Retinal pigment epithelial cell (primary cell): ENCODE results near the gene KRAS.

Source experiments
- DNase-seq: peaks from one replicate; pipeline ENCODE4 v3.0.0-alpha.2; 2010; ENCODE audit warnings: low read depth
- H3K4me3 ChIP-seq: 2 replicates; pipeline ENCODE4 v1.5.1; 2011; ENCODE audit warnings: mild to moderate bottlenecking, low read length, control low read depth, moderate library complexity
- CTCF ChIP-seq: conservative IDR thresholded peaks from 2 replicates; pipeline ENCODE4 v1.5.1; 2011; ENCODE audit warnings: low read depth, low read length, control low read depth, inconsistent platforms

KRAS gene

GRCh38 chr12:25236190-25236589, 14.5 kb downstream of the KRAS start:
- TF ChIP-seq CTCF, result no peak
- H3K4me3 ChIP-seq, result no peak overlapping the region
- DNase-seq, result no peak

- TF ChIP-seq CTCF, result no peak
- no peak overlapping the region for H3K4me3 ChIP-seq
- no peak for DNase-seq
These were observed 37.4 kb downstream of the KRAS start for GRCh38 chr12:25213338-25213737.

GRCh38 chr12:25208554-25208953, 42.2 kb downstream of the KRAS start:
- DNase-seq, result no peak
- TF ChIP-seq CTCF, result no peak

GRCh38 chr12:25207846-25208245, 42.9 kb downstream of the KRAS start:
- no peak overlapping the region for H3K4me3 ChIP-seq
- DNase-seq, result no peak
- TF ChIP-seq CTCF, result no peak

More at GRCh38 chr12:25208554-25208953, 42.2 kb downstream of the KRAS start:
- H3K4me3 ChIP-seq, result no peak overlapping the region

- DNase-seq, result no peak
- H3K4me3 ChIP-seq, result no peak overlapping the region
- no peak for TF ChIP-seq CTCF
These were observed 43.3 kb downstream of the KRAS start for GRCh38 chr12:25207411-25207810.

GRCh38 chr12:25202137-25202536, 48.6 kb downstream of the KRAS start:
- no peak overlapping the region for H3K4me3 ChIP-seq
- no peak for TF ChIP-seq CTCF
- DNase-seq, result no peak

GRCh38 chr12:25200703-25201102, 50.0 kb downstream of the KRAS start:
- H3K4me3 ChIP-seq, result no peak overlapping the region
- no peak for TF ChIP-seq CTCF
- DNase-seq, result no peak
